ENCODE results near the gene BYSL.
"Not testable (repeated sequence)": the region's sequence is repeated elsewhere in the genome, so short reads cannot be mapped to it uniquely, and the experiment has no call there.

Gene BYSL

DNA sequence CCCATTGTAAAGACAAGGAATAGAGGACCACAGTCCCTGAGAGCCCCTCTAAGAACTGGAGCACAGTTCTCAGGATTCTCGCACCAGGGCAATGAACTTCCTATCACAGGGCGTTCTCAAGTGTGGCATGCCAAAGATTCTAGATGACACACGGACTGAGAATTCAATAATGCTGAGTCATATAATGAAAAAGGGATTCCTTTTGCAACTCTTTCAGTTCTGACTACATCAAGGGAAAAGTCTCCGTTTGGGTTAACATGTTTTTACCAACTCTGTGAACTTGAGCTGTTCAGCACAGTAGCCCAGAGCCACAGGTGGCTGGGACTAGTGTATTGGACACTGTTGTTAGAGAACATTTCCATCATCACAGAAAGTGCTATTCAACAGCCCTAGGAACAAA is 3.8 kb upstream of the BYSL start:
- no peak for DNase-seq

DNA sequence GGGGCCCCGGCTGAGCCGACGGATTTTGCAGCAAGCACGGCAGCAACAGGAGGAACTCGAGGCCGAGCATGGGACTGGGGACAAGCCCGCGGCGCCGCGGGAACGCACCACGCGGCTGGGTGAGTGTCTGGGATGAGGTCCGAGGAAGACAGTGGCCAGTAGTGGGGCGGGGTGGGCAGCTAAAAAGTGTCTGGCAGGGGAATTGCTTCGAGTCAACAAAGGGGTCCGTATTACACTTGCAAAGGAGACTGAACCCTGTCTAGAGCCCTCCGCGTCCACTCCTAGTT is 356 bp downstream of the BYSL start:
- no peak for DNase-seq

DNA sequence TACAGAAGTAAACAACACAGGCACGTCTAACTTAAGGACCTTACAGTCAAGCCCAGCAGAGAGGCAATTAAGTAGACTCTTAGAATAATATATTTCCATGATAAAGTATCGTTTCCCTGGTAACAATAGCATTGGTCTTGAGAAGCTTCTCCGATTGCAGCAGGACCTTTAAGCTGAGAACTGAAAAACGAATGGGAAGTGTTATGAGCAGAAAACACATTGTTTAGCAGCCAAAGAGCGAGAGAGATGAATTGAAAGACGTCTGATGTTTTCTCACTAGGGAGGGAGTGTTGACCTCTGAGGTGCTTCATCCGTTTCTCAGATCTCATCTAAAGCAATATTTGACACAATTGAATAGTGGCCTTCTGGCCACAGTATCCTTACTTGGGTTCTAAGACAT is 855 bp downstream of the BYSL start:
- no peak for DNase-seq

DNA sequence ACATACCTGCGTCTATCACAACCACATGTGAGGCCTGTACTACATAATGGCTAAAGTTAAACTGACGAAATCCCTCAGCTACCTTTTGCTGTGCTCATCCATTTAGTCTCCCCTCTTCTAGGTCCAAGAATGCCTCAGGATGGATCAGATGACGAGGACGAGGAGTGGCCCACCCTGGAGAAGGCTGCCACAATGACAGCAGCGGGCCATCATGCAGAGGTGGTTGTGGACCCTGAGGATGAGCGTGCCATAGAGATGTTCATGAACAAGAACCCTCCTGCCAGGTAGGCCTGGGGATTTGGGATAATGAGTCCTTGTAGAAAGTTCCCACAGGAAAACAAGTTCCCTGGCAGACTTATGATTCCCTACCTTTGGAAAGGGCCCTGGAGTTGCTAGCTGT is 6.0 kb downstream of the BYSL start:
- no peak for DNase-seq

DNA sequence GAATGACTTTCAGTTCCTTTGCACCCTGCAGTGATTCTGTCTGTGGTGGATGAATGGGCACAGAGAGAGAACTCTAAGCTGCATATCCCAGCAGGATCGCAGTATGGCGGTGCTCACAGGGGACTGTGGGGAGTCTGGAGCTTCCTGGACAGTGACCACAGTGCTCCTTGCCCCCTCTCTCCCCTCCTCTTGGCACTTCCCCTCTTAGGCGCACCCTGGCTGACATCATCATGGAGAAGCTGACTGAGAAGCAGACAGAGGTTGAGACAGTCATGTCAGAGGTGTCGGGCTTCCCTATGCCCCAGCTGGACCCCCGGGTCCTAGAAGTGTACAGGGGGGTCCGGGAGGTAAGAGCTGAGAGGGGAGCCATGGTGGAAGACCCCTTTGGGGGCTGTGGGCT is 8.6 kb downstream of the BYSL start:
- DNase-seq, result no peak

DNA sequence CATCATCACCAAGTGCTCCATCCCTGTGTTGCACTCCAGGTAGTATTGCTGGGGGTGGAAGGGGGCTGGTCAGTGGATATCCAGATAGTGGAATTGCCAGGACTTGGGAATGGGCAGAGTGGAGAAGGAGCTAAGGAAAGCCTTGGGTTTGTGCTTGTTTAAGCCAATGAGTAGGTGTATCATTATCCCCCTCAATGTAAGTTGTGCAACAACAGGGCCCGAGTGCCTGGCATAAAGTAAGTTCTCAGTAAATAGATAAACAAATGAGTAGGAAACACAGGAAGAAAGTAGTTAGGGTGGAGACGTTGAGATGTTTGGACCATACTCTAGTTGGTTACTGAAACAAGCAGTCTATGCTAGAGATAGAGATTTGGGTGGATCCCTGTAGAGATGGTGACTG is 10.5 kb downstream of the BYSL start:
- no peak for DNase-seq

DNA sequence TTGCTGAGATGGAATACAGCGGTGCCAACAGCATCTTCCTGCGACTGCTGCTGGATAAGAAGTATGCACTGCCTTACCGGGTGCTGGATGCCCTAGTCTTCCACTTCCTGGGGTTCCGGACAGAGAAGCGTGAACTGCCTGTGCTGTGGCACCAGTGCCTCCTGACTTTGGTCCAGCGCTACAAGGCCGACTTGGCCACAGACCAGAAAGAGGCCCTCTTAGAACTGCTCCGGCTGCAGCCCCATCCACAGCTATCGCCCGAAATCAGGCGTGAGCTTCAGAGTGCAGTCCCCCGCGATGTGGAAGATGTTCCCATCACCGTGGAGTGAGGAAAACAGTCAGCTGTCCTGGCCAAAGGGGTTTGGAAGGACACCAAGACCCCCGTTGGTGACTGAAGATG is 11.1 kb downstream of the BYSL start:
- DNase-seq, result no peak

DNA sequence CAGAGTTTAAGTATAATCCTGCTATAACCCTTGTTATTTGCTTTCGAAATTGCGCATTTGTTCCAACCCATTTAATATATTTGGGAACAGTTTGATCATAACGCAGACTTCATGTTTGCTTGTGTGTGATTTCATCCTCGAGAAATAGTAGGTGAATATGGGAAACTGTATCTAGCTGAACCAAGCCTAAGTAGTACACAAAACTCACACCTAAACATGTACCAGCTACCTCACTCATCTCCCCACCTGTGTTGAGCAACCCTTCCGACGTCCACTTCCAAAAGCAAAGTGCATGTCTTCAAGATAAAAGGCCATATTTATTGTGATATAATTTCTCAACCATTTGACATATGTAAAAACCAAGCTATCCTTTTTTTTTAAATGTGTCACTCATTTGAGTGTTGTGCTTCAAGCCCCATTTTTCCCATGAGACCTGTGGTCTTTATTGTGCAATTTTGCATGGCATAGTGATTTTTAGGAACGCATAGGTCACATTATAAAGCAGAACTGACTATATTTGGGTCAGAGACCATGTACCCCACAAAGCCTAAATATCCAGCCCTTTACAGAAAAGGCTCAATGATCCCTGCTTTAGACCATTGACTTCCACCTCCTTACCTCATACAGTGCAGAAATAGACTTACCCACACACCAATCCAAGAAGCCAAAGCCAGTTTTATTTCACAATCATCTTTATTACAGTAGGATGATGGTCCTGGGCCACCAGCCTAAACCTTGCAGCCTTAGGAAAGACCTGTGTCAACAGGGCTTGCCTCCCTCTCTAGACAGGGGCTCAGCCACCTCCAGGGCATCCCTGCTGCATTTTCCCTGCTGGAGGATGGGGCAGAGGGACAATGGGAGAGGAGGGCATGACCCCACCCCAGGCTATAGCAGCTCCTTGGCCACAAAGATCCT is 13.2 kb downstream of the BYSL start:
- DNase-seq, result no peak

DNA sequence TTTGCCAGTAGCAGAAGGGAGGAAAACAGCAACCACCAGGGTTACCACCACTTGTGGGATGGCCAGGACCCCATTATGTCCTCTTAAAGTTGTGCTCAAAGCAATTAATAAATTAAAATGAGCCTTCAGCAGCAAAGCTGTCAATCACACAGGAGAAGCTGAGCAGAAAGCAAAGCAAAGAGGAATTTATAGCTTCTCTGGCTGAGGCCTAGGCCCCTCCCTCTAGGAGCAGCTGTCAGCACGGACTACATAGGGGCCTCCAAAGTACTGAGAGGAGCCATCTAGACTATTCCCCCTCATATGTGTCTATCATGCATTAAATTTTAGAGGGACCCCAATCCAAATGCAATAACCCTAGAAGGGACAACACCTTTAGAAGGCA is 13.9 kb downstream of the BYSL start:
- DNase-seq, result no peak

DNA sequence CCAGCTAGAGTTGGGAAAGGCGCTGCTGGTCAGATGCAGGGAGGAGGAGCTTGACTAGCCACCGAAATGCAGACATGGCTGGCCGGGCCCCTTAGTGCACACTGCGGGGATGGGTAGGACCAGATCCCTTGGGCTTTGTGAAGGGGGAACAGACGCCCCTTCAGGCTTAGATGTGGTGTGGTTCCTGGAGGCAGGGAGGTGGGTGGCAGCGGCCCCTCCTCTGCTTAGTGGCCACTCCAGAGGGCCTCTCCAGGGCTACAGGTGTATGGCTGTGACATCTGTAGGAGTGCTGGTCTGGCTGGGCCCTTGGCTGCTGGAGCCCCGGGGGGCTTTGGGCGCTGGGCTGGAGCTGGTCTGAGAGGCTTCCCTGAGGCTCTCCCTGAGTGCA is 14.4 kb downstream of the BYSL start:
- DNase-seq, result no peak

DNA sequence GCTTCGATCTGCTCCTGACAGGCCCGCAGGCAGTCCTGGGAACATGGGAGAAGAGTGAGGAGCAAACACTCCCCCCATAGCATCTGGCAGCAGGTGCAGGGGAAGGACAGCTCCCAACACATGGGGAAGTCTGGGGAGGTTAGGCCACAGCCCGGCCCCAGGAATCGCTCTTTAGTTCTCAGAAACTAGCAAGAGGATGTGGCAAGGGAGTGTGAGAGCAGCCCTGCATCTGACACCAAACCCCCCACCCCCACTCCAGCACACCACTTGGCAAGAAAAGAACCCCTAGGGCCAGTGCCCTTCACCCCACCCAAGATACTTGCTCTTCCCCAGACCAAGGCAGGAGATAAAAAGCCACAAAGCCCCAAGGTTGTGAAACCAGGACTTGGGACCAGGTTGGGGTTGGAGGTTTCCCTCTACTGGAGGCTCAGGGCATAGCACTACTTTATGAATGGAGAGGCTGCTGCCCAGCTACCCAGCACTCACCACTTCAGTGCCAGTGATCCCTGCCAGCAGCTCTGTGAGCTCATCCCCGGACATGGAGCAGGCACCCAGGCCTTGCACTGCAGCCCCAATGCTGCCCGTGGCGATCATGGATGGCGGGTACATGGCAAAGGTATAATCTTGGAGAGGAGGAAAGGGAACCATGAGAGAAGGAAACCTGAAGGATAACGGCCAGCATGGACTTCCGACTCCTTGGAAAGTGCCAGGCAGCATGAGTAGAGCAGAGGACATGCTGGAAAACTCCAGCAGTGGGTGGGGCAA is 15.0 kb downstream of the BYSL start:
- peak; percentile 36 for DNase-seq

DNA sequence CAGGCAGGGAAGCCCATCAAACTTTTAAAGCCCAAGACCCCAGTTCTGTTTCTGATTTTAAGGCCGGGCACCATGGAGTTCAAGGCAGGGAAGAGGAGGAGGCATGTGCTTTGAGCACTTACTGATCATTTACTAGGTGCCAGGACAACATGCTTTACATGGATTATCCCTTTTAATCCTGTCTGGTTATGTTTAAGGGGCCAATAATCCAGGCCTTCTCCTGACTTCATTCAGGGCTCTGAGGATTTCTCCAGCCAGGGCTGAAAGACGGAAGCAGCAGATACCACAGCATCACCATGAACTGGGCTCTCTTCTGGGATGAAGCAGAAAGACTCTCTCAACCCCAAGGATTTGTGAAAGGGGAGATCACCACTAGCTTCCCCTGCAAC is 16.2 kb downstream of the BYSL start:
- DNase-seq, result no peak

DNA sequence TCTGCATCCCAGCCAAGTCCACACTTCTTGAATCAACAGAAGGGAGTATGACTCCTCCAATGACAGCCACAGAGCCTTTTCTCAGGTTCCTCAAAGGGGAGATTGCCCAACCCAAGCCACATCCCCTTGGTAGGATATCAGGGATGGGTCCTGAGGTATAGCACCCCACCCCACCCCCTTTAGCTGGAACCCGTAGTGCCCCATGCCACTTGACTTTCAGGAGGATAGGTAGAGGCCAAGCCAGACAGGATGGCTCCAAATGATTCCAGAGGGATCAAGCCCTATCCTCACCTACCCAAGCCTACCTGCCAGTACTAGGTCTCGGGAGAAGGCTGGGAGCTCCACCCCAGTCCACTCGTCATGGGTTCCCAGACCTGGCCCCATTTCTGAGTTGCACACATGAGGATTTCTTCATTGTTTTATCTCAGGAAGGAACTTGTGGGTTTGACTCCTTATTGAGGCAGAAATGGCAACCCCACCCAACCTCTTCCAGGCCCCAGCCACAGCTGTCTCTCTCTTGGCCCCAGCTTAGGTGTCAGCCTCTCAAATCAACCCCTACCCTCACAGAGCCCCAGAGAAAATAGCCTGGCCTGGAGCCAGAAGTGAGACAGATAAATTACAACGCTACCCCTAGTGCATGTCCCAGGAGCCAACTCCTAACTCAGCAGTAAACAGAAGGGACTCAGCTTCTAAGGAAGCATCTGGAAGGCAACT is 16.7 kb downstream of the BYSL start:
- peak; percentile 10 for DNase-seq

DNA sequence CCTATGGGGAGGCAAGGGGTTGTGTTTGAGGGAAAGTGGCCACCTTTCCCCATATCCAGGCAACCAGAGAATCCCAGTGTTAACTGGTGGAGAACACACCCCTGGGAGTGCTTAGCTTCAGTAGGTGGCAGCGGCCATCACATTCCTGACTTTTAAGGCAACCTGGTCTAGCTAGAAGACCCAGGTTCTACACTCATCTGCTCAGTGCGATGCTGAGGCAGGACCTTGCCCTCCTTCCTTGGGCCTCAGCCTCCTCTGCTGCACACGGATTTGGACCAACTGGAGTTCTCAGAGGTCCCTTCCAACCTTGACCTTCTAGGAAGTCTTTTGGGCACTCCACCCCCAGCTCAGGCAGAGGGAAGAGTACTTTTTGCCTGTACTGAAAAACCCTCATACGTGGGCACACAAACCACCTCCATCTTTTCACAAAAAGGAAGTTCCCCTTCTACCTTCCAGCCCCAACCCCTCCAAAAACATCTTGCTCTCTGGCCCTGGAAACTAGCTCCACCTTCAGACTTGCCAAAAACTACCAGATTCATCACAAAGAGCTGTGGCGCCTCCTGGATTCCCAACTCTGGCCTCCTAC is 17.4 kb downstream of the BYSL start:
- DNase-seq, result no peak

DNA sequence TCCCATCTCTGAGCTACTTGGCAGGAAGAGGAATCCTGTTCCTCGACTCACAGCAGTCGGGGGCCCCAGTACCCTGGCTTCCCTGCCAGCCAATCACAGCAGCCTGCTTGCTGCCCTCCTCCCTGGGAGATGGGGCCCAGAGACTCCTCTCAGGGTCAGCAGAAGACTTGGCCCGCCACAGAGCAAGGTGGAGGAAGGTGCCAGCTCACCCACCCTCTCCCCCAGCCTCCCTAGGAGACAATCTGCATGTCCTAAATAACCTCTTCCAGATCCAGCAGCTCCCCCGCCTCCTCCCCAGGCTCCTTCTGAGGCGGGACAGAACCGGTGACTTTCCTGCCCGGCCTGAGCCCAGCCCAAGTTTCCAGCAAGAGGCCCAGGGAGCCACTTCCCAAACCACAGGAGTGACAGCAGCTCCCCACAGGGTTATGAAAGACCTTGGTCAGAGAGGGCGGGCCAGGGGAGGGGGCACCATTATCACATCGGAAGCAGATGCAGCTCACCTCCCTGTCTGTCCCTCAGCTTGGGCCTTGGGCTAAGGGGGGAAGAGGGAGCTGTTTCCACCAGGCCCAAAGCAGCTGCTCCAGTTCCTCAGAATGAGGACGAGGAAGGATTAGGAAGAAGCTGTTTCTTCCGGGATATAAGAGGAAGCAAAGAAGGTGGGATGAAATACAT is 18.0 kb downstream of the BYSL start:
- no peak for DNase-seq

DNA sequence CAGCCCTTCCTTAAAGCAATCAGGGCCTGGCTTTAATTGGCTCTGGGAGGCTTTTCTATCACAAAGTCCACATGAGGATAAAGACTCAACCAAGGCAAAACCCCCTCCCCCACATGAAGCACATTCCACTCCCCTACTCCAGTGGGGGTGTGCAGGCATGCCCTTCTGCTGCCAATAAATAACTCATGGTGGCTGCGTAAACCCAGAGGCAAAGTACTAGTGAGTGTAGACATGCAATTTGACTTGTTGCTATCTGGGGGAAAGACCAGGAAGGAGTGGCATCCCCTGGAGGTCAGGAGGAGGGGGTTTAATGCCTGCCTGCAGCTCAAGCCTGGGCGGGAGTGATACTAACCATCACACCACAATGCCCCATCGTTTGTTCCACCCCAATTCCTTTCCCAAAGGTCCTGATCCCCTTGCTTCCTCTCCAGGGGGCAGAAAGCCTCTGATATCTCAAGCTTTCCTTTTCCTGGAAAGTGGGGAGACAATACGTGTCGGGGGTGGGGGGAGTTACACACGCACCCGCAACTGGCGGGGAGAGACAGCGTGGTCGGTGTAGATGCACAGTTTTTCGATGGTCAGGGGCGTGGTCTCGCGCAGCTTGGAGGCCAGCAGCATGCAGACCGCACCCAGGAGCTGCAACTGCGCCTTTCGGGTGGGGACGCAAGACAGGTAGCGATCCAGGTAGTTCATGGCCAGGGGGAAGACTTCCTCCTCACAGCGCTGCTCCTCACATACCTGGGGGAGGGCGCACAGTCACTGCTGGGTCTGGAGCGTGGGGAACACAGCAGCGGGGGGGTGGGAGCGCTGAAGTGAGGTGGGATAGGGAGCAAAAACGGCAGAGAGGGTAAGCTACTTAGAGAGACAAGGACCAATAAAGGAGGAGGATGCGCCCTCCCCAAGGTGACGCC is 18.8 kb downstream of the BYSL start:
- no peak for DNase-seq

DNA sequence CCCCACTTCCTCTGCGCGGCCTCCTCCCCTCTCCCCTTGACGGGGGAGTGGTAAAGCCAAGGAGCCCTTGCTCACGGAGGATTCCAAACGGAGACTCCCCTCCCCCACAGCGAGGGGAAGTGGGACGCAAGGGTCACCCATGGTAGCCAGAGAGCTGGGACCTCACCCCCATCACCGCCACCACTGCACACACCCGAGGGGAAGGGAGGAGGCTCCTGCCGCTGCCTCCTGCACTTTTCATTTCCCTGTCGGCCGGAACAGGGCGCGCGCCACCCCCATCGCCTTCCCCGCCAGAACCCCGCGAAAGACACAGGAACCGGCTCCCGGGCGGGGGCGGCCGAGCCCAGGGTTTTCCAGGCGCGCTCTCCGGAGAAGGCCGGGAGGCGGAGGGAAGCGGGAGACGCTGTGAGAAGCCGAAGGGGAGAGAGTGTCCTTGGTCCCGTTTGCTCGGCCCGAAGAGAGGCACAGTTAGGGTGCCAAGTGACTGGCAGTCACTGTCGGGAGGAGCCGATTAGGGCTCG is 19.5 kb downstream of the BYSL start:
- peak; percentile 40 for DNase-seq

DNA sequence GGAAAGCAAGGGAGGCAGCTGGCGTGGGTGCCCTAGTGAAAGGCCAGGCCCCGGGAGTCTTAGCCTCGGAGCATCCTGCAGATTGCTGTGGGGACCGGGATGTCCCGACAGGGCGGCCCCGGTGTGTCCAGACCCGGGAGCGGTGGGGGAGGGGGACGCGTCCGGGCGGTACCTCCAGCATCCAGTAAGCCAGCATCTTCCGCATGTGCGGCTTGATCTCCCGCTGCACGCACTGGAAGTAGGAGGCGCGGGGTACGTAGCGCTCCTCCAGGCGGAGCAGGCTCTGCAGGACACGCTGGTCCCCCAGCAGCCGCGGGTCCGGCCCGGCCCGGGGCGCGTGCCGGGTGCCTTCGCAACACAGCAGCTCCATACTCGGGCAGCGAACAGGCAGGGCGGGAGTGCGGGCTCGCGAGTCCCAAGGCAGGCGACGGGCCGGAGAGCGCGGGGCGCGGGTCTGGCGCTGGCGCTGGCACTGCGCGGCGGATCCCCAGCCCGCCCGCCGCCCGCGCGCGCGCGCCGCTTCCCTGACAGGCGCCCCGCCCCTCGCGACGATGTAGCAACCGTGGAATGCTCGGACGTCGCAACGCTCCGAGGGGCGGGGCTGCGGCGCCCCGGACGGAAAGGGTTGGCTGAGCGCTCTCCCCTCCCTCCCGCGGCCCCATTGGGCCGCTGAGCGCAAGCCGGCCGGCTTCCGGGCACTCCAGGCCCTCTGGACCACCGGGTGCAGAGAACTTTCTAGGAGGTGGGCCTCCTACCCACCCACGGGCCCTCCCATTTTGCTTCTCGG is 20.2 kb downstream of the BYSL start, which contains the start of gene CCND3:
Gene CCND3 (minus strand): TSS at position 529 of the 787 bp plus-strand sequence. CDS start 159 bp downstream, at position 370.
- DNase-seq, result peak; percentile 68

DNA sequence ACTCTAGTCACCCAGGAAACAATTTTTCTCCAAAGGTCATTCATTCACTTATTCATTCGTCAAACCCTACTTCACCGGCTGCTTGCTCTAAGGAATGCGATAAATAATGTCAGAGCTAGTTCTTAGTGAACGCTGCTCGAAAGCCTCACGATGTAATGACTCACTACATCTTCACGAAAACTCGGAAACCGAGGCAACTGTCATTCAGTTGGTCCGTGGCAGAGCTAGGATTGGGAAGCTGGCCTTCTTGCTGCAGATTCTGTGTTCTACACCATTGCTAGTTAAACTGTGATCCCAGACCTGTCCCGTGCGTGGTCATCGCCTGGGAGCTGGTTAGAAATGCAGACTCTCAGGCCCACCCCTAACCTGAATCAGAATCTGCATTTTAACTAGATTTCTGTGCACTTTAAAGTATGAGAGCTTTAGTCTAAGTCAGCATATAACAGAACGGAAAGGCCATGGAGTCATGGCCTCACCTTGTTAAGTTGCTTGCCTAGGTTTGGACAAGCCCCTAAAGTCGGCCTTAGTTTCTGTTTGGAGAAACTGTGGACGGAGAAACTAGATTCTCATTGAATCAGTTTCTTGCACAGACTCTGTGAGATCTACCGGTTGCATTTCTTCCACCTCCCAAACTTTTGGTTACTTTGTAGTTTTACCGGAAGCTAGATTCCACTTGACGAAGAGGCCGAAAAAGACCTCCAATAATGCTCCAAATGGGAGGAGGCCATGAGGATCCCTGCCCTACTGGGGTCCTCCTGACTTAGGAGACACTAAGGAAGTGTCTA is 21.0 kb downstream of the BYSL start:
- no peak for DNase-seq

DNA sequence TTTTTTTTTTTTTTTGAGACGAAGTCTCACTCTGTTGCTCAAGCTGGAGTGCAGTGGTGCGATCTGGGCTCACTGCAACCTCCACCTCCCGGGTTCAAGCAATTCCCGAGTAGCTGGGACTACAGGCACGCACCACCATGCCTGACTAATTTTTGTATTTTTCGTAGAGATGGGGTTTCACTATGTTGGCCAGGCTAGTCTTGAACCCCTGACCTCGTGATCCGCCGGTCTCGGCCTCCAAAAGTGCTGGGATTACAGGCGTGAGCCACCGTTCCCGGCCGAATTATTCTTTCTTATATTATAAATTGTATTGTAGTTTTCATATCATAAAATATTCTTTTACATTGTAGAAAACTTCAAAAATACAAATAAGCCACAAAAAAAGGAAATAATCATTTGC is 21.6 kb downstream of the BYSL start:
- not testable (repeated sequence) for DNase-seq
